Keratinocyte (primary cell): Measurements from ENCODE around the gene PDE8A.

ENCODE experiments used
- EZH2 ChIP-seq: IDR thresholded peaks from one replicate; pipeline ENCODE4 v1.6.1; 2012; ENCODE audit warnings: inconsistent platforms, mild to moderate bottlenecking, low read length, moderate library complexity
- TF ChIP-seq, protein P1 (sequence below), 3 experiments: IDR thresholded peaks in 1 of 3; conservative IDR thresholded peaks in 1 of 3; optimal IDR thresholded peaks in 1 of 3; 2 replicates in 2 of 3; 3 replicates in 1 of 3; pipeline versions ENCODE3 to v1.5.1; 2011; ENCODE audit warnings: low read length in 3 of 3, mild to moderate bottlenecking in 3 of 3, moderate library complexity in 2 of 3, control low read depth in 1 of 3, inconsistent platforms in 1 of 3; ENCODE audit not compliant: insufficient read depth in 2 of 3; ENCODE audit errors: extremely low read depth in 1 of 3

DNA sequence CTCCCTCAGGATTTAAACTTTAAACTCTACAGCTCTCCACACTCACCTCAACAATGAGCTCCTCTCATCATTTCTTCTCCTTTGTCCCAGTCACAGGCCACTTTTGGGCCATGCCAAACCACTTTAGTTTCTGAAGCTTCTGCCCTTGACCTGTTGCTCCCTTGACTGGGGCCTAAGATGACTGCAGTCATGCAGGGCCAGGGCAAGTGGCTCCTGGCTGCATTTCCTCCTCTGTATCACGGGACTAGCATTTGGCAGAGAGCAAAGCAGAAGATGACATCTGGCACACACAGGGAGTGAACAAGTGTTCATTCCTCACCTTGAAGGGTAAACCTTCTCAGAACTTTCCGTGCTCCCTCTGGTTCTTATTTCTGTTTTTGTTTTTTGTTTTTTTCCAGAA lies 136.9 kb downstream of the PDE8A start:
- no peak for TF ChIP-seq EZH2
- TF ChIP-seq, protein P1, sequence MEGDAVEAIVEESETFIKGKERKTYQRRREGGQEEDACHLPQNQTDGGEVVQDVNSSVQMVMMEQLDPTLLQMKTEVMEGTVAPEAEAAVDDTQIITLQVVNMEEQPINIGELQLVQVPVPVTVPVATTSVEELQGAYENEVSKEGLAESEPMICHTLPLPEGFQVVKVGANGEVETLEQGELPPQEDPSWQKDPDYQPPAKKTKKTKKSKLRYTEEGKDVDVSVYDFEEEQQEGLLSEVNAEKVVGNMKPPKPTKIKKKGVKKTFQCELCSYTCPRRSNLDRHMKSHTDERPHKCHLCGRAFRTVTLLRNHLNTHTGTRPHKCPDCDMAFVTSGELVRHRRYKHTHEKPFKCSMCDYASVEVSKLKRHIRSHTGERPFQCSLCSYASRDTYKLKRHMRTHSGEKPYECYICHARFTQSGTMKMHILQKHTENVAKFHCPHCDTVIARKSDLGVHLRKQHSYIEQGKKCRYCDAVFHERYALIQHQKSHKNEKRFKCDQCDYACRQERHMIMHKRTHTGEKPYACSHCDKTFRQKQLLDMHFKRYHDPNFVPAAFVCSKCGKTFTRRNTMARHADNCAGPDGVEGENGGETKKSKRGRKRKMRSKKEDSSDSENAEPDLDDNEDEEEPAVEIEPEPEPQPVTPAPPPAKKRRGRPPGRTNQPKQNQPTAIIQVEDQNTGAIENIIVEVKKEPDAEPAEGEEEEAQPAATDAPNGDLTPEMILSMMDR (optimal IDR thresholded peaks at IDR 0.05 in 1 of 3, IDR thresholded peaks at IDR 0.05 in 1 of 3, conservative IDR thresholded peaks at IDR 0.05 in 1 of 3; ENCODE audit: extremely low read depth in 1 of 3, insufficient read depth in 2 of 3, low read length in 3 of 3): no peak
